Stimulated activated naive CD8-positive, alpha-beta T cell treated with anti-CD3 and anti-CD28 coated beads, Interleukin-15, Interleukin-2, amounts not matched to agents 100 U/mL and 50 U/mL, for 24 hours (primary cell): ENCODE results near the gene GSK3B.

Experiments
- ATAC-seq: fragments of 150-1000 bp; cut with Tn5 transposase; one replicate; pipeline ENCODE4 v1.10.0; 2021
- DNase-seq: peaks from one replicate; pipeline ENCODE4 v3.0.0; 2021

GSK3B gene

DNA sequence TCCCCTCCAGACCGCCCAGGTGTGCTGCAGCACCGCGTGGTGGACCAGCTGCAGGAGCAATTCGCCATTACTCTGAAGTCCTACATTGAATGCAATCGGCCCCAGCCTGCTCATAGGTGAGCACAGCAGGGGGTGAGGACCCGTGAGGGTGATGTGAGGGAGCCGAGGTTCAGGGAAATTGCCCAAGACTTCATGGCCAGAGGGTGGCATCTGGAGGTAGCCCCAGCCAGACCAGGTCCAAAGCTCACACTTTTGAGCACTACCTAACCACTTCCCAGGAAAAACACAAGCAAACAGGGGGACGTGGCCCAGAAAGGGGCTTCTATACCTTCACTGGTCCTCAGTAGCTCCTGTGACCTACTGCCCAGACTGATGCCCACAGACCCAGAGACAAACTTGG is 278.5 kb downstream of the GSK3B start:
- ATAC-seq (no peak), DNase-seq (no peak)

GRCh38 chr3:119812491-119813058 is 281.7 kb downstream of the GSK3B start:
- ATAC-seq, result no peak
- DNase-seq, result no peak

DNA sequence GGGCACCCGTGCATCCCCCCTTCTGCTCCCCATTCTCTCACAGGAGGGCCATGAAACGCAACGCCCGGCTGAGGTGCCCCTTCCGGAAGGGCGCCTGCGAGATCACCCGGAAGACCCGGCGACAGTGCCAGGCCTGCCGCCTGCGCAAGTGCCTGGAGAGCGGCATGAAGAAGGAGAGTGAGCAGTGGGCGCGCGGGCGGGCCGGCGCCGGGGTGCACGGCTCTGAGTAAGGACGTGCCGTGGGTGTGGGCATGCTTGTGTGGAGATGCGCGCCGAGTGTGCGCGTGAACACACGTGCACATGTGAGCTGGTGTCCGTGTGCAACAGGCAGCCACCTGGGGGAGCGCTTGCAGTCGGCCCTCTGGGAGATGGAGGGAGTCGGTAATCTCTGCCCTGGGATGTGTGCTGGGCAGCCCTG is 284.2 kb downstream of the GSK3B start:
- ATAC-seq (peak; percentile 75), DNase-seq (peak; percentile 63)

- peak; percentile 35 for DNase-seq
Observed at GRCh38 chr3:119809249-119810017, 284.8 kb downstream of the GSK3B start.

DNA sequence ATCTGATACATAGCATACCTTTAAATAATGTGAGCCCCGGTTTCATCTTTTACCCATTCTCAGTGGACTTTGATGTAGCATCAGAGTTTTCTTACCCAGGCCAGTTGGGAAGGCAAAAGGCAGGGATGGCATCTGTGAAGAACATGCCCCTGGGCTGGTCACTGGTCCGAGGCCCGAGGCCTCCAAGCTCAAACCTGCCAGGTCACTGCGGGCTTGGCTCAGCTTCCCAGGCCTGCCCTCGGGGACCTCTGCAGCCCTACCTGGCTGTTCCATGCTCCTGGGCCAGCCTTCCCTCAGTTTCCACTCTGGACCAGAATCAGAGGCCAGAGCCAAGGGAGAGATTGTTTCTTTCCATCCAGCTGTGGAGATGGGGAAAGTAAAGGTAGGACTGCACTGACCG is 285.4 kb downstream of the GSK3B start:
- no peak for DNase-seq
- no peak for ATAC-seq

More at GRCh38 chr3:119809249-119810017, 284.8 kb downstream of the GSK3B start:
- ATAC-seq, result no peak

DNA sequence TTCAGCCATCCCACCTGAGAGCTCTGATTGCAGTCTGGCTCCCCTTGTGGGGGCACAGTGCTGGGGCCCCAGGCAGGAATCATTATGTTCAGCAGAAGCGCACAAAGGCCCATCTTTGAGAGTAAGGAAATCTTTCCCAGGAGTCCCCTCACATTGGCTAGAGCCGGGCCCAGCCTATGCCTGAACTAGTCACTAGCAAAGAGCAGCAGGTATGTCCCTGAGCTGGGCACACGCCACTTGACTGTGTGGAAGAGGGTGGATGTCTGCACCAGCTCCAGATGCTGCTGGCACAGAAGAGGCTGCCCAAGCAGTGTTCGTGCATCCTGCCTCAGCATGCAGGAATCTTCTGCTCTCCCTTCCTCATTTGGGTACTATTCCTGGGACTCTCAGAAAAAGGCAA is 286.0 kb downstream of the GSK3B start:
- no peak for ATAC-seq
- no peak for DNase-seq

- no peak for ATAC-seq
- no peak for DNase-seq
Observed at GRCh38 chr3:119800844-119801243, 293.4 kb downstream of the GSK3B start.

DNA sequence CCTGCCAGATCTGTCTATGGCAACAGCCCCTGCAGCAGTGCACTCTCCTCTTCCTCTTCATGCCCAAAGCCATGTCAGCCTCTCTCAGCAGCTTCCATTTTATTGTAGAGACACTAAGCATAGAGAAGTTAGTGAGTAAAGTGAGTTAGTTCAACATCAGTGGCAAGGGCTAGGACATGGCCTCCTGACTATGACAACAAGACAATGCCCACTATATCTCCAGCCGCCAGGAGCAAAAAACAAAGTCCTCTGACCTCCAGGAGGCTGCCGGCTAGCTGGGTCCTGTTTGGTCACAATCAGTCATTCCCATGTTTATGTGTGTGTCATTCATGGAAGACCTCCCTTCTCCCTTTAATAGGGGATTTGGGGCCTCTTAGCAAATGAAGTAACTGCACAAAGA is 297.5 kb downstream of the GSK3B start:
- ATAC-seq, result no peak
- DNase-seq, result no peak

- no peak for ATAC-seq
- no peak for DNase-seq
Observed at GRCh38 chr3:119796368-119796767, 297.9 kb downstream of the GSK3B start.

- ATAC-seq (no peak), DNase-seq (no peak)
Observed at GRCh38 chr3:119795849-119796248, 298.4 kb downstream of the GSK3B start.

DNA sequence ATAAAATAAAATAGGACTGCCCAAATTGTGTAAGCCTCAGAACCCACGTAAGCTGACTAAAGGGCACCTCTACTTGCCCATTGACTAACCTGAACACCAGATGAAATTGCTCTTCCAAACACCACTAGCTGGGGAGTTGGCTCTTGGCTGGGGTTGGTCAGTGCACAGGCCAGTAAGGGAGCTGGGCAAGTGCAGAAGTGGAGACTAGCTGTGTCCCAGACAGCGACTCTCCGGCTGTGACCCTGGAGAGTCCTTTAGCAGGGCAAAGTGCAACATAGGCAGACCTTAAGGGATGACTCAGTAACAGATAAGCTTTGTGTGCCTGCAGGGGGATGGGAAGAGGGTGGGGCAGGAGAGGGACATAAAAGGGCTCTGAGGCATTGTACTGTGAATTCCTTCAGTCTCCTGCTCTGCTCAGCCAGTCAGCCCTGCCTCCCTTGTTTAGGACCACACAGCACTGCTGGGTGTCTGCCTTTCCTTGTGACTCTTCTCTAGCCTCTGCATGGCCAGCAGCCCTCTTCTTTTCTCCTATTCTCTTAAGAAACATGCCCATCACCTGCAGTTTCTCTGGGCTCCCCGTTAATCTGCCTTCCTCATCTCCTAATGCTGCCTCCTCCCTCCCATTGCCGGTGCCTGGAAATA is 299.2 kb downstream of the GSK3B start:
- ATAC-seq (peak; percentile 19), DNase-seq (no peak)

GRCh38 chr3:119794401-119794800 is 299.8 kb downstream of the GSK3B start:
- no peak for DNase-seq
- no peak for ATAC-seq

DNA sequence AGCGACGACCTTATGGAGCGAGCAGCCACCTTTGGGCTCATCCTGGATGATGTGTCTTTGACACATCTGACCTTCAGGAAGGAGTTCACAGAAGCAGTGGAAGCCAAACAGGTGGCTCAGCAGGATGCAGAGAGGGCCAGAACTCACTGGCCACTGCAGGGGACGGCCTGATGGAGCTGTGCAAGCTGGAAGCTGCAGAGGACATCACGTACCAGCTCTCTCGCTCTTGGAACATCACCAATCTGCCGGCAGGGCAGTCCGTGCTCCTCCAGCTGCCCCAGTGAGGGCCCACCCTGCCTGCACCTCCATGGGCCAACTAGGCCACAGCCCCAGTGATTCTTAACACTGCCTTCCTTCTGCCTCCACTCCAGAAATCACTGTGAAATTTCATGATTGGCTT is 302.0 kb downstream of the GSK3B start:
- ATAC-seq, result no peak
- no peak for DNase-seq

- ATAC-seq (no peak), DNase-seq (no peak)
Observed at GRCh38 chr3:119790369-119790768, 303.9 kb downstream of the GSK3B start.

- DNase-seq (no peak), ATAC-seq (no peak)
Observed at GRCh38 chr3:119786409-119786808, 307.8 kb downstream of the GSK3B start.

GRCh38 chr3:119783883-119784282 is 310.4 kb downstream of the GSK3B start:
- ATAC-seq (no peak), DNase-seq (no peak)

DNA sequence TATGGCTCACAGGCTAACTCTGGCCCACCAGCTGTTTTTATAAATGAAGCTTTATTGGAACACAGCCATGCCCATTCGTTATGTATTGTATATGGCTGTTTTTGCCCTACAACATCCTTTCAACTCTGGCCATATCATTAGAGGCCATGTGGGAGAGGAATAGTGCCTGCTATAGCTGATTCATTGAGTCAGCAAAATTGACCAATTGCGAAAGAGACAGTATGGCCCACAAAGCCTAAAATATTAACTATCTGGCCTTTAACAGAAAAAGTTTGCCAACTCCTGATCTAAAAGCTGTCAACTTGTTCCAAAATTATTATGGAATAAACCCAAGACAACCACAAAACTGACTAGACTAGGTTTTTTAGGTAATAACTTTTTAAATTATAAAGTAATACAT is 311.0 kb downstream of the GSK3B start:
- DNase-seq, result no peak
- no peak for ATAC-seq

DNA sequence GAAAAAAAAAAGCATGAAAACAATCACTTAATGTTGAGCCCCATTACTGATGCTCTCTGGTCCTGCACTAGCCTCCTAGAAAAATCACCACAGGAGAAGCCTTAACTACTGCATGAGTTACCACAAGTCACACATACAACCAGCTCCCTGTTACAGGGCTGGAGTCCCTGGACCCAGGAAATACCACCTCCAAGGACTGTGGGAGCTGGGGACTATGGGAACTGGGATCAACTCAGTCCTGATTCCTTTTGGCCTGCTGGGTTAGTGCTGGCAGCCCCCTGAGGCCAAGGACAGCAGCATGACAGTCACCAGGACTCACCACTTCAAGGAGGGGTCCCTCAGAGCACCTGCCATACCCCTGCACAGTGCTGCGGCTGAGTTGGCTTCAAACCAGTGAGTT is 311.8 kb downstream of the GSK3B start:
- no peak for ATAC-seq
- DNase-seq, result no peak

GRCh38 chr3:119781330-119782198 is 312.7 kb downstream of the GSK3B start, which contains the start of gene NR1I2:
Gene NR1I2 (plus strand): TSS chr3:119782101.
- DNase-seq, result no peak
- no peak for ATAC-seq

- ATAC-seq (no peak), DNase-seq (no peak)
Observed at GRCh38 chr3:119779731-119780383, 314.4 kb downstream of the GSK3B start.

GRCh38 chr3:119778811-119779210 is 315.4 kb downstream of the GSK3B start:
- no peak for ATAC-seq
- DNase-seq, result no peak

- ATAC-seq, result no peak
- DNase-seq, result no peak
Observed at GRCh38 chr3:119778176-119778575, 316.1 kb downstream of the GSK3B start.
